ENCODE data around the gene DMRT2. TPM values are rescaled to one million over a fixed set of nuclear protein-coding genes. Genes with fewer than 3 reads are reported as not detected.

Gene DMRT2
- total RNA-seq, 1 donor from 2014 or later, result not detected

DNA sequence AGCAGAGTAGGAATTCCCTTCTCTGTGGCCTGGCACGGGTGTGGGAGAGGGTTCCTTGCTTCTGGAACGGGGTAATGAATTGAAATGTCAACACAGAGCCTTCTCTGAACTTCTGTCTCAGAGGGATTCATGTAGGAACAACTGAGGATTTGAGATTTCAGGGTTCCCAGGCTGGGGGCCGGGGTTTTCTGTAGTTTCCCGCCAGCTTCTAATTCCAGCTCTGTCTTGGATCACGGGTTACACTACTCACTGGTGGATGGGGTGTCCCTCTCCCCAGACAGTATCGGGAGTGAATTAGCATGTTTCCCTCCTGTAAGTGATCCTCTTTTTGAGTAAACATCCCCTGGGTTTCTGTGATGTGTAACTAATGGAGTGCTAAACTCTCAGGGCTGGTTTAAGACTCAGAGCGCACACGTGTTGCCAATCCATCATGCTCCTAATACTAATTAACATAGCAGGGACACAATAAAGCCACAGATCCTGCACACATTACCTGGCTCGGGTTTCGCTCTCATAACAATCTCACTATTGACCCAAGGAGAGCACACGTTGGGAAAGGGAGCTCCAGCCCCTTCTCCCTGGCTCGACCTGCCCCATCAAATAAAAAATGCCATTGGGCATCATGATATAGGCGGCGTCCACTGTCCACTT, 18.1 kb upstream of the DMRT2 start:
- DNase-seq (ENCODE audit: extremely low spot score, unreplicated experiment), result no peak
- H3K4me3 Mint-ChIP-seq (ENCODE audit: unreplicated experiment), result no peak overlapping the region
- no peaks in the 10 kb centered on the region for H3K9me3 Mint-ChIP-seq (ENCODE audit: unreplicated experiment)
- TF ChIP-seq, protein P1, sequence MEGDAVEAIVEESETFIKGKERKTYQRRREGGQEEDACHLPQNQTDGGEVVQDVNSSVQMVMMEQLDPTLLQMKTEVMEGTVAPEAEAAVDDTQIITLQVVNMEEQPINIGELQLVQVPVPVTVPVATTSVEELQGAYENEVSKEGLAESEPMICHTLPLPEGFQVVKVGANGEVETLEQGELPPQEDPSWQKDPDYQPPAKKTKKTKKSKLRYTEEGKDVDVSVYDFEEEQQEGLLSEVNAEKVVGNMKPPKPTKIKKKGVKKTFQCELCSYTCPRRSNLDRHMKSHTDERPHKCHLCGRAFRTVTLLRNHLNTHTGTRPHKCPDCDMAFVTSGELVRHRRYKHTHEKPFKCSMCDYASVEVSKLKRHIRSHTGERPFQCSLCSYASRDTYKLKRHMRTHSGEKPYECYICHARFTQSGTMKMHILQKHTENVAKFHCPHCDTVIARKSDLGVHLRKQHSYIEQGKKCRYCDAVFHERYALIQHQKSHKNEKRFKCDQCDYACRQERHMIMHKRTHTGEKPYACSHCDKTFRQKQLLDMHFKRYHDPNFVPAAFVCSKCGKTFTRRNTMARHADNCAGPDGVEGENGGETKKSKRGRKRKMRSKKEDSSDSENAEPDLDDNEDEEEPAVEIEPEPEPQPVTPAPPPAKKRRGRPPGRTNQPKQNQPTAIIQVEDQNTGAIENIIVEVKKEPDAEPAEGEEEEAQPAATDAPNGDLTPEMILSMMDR (IDR thresholded peaks at IDR 0.05), result no peak
- no peaks in the 10 kb centered on the region for H3K4me1 Mint-ChIP-seq (ENCODE audit: unreplicated experiment)
- peaks cover 9% of the 10 kb centered on the region for H3K27me3 Mint-ChIP-seq (ENCODE audit: unreplicated experiment)
- H3K36me3 Mint-ChIP-seq (ENCODE audit: unreplicated experiment), result no peaks in the 10 kb centered on the region
- H3K27ac Mint-ChIP-seq (ENCODE audit: unreplicated experiment), result no peak overlapping the region

DNA sequence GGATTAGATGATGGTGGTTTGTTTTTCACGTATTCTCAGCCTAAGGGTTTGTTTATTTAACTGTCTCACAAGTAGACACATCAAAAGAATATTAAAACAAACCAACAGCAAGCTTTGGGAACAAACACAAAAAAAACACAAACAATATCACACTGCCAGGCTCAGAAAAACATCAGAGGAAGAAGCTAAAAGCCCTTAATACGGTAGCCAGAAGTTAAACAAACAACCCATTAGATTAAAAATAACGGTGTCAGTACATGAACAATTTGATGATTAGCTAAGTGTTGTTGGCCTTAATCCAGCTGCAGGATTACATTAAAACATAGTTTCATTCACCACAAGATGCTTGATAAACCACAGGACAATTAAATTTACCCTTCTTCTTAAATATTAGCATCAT, 15.9 kb upstream of the DMRT2 start:
- H3K9me3 Mint-ChIP-seq (ENCODE audit: unreplicated experiment), result no peaks in the 10 kb centered on the region
- no peaks in the 10 kb centered on the region for H3K36me3 Mint-ChIP-seq (ENCODE audit: unreplicated experiment)
- no peaks in the 10 kb centered on the region for H3K4me1 Mint-ChIP-seq (ENCODE audit: unreplicated experiment)
- TF ChIP-seq, protein P1 (IDR thresholded peaks at IDR 0.05), result no peak
- H3K27ac Mint-ChIP-seq (ENCODE audit: unreplicated experiment), result no peak overlapping the region
- no peak for DNase-seq (ENCODE audit: extremely low spot score, unreplicated experiment)
- peaks cover 13% of the 10 kb centered on the region for H3K27me3 Mint-ChIP-seq (ENCODE audit: unreplicated experiment)
- H3K4me3 Mint-ChIP-seq (ENCODE audit: unreplicated experiment), result no peak overlapping the region

DNA sequence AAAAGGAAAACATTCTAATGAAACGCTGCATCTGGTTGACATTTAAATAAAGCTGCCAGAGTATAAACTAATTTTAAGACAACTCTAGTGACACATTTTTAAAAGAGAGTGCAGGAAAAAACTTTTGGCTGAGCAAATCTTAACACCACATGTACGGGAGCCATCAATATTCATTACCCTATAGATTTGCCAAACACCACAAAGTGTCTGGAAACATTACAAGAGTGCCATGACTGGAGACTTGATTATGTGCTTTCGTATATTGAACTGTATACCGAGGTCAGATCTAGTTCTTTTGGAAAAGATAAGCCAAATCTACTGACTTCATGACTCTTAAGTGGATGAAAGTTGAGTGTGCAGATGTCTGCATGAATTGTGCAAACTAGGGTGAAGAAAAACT, 10.6 kb upstream of the DMRT2 start:
- TF ChIP-seq, protein P1 (IDR thresholded peaks at IDR 0.05), result no peak
- DNase-seq (ENCODE audit: extremely low spot score, unreplicated experiment), result no peak
- Mint-ChIP-seq H3K9me3 (ENCODE audit: unreplicated experiment) (no peaks in the 10 kb centered on the region), H3K4me3 (ENCODE audit: unreplicated experiment) (no peak overlapping the region), H3K36me3 (ENCODE audit: unreplicated experiment) (no peaks in the 10 kb centered on the region), H3K27ac (ENCODE audit: unreplicated experiment) (no peak overlapping the region), H3K4me1 (ENCODE audit: unreplicated experiment) (peaks cover 3% of the 10 kb centered on the region), H3K27me3 (ENCODE audit: unreplicated experiment) (peaks cover 56% of the 10 kb centered on the region)

DNA sequence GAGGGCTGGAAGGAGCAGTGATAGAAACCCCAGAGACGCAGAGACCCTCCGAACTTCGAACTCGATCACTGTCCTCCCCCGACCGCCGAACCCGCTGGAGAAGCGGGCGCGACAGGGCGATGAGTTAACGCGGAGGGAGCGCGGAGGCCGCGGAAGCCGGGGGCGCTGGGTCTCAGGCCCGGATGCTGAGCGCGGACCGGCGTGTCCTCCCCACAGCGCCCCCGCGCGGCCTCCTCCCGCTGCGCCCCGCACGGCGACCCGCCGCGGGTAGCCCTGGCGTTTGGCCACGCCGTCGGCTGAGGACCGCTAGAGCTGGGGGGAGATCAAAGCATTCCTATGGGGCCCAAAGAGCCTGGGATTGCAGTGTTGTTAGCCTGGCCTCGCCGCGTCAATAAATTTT, 7.7 kb upstream of the DMRT2 start:
- Mint-ChIP-seq H3K4me1 (ENCODE audit: unreplicated experiment) (peaks cover 14% of the 10 kb centered on the region), H3K36me3 (ENCODE audit: unreplicated experiment) (peaks cover 4% of the 10 kb centered on the region), H3K27me3 (ENCODE audit: unreplicated experiment) (peaks cover 73% of the 10 kb centered on the region), H3K27ac (ENCODE audit: unreplicated experiment) (no peak overlapping the region), H3K4me3 (ENCODE audit: unreplicated experiment) (no peak overlapping the region), H3K9me3 (ENCODE audit: unreplicated experiment) (no peaks in the 10 kb centered on the region)
- no peak for DNase-seq (ENCODE audit: extremely low spot score, unreplicated experiment)
- TF ChIP-seq, protein P1 (IDR thresholded peaks at IDR 0.05), result peak; percentile 26

DNA sequence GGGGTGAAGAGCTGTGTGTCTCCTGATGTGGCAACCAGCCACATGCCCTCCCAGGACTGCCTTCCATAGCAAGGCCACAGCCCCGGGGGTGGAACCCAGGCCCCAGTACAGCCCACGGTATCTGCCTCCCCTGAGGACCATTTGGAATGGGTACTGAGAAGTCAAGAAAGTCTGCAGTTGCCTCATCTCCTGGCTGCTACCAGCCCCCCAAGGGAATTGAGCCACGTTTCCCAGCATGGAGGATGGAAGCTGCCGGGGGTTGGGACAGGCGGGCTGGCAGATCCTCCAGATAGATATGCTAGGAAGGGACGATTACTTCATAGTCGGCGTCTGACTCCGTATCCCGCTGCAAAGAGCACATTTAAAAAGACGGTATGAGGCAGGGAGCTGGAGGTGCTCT, 5.5 kb upstream of the DMRT2 start:
- H3K4me1 Mint-ChIP-seq (ENCODE audit: unreplicated experiment), result peaks cover 28% of the 10 kb centered on the region
- no peak overlapping the region for H3K4me3 Mint-ChIP-seq (ENCODE audit: unreplicated experiment)
- TF ChIP-seq, protein P1 (IDR thresholded peaks at IDR 0.05), result no peak
- H3K27ac Mint-ChIP-seq (ENCODE audit: unreplicated experiment), result no peak overlapping the region
- no peak for DNase-seq (ENCODE audit: extremely low spot score, unreplicated experiment)
- peaks cover 4% of the 10 kb centered on the region for H3K36me3 Mint-ChIP-seq (ENCODE audit: unreplicated experiment)
- peaks cover 7% of the 10 kb centered on the region for H3K9me3 Mint-ChIP-seq (ENCODE audit: unreplicated experiment)
- H3K27me3 Mint-ChIP-seq (ENCODE audit: unreplicated experiment), result peaks cover 83% of the 10 kb centered on the region
